HG03196 (cell line): ENCODE measurements around the gene MMP24.

Source experiments
- ATAC-seq: cut with Tn5 transposase; IDR thresholded peaks from one replicate; pipeline ENCODE4 v1.9.1; 2021; ENCODE audit not compliant: unreplicated experiment

MMP24 gene

DNA sequence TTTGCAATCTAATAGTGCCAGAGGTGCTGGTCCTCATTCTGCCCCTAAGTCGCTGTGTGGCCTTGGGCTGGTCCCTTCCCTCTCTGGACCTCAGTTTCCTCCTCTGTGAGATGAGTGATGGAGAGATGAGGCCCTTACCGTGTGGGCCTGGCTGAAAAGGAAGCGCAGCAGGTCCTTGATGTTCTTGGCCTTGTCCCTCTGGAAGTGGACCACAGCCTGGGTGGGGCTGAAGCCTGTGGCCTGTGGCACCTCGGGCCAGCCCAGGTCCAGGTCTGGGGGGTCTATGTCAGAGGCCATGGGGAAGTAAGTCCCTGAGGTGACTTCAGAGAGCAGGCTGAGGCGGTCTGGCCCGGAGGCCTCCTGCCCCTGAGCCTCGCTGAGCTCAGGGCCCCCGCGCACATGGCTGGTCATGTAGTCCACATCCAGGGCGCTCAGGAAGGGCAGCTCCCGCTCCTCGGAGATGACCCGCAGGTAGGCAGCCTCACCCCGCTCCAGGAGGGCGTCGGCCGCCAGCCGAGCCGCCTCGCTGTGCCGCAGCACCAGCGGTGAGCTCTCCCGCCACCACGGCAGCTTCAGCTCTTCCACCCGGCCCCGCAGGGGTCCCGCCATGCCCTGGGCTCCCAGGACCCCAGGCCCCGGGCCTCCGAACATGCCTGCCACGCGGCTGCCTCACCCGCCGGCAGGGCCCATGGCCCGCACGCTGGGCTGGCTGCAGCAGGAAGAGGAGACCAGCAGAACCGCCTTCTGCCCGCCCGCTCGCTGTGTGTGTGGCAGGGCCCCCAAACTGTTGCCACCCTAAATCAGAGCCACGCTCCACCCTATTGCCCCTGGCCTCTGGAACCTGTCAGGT lies 65.4 kb downstream of the MMP24 start, which contains the start of gene FAM83C:
Gene FAM83C (minus strand): TSS at position 772 of the 850 bp plus-strand sequence. CDS start 121 bp downstream, at position 651.
- ATAC-seq, result no peak

DNA sequence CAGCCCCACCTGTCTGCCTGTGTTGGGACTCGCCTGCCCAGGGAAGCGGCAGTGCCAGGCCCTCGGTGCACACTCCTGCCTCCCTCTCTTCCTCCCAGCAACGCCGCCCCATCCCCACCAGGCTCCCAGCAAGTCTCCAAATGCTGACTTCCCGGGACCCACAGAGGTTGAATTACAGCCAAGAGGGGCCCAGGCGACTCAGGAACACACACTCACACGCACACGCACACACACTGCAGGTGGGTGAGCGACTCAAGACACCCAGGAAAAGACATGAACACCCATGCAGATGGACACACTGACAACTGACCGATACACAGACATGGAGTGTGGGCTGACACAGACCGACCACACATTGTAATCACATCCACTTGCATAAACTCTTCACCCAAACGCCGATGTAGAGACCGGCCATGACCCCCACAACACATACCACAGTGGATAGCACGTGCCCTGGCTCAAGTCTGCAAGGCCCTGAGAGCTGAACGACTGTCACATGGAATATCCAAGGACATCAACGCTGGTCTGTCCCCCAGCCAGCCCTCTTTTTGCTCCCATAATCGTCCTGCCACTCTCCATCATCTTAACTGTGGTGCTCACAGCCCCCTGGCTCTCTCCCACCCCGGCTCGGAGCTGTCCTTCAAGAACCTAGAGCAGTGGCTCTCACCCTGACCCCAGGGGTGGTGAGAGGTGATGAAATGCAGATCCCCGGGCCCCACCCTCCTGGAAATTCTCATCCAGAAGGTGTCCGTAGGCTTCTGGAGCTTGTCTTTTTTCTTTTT lies 66.2 kb downstream of the MMP24 start:
- ATAC-seq, result no peak

DNA sequence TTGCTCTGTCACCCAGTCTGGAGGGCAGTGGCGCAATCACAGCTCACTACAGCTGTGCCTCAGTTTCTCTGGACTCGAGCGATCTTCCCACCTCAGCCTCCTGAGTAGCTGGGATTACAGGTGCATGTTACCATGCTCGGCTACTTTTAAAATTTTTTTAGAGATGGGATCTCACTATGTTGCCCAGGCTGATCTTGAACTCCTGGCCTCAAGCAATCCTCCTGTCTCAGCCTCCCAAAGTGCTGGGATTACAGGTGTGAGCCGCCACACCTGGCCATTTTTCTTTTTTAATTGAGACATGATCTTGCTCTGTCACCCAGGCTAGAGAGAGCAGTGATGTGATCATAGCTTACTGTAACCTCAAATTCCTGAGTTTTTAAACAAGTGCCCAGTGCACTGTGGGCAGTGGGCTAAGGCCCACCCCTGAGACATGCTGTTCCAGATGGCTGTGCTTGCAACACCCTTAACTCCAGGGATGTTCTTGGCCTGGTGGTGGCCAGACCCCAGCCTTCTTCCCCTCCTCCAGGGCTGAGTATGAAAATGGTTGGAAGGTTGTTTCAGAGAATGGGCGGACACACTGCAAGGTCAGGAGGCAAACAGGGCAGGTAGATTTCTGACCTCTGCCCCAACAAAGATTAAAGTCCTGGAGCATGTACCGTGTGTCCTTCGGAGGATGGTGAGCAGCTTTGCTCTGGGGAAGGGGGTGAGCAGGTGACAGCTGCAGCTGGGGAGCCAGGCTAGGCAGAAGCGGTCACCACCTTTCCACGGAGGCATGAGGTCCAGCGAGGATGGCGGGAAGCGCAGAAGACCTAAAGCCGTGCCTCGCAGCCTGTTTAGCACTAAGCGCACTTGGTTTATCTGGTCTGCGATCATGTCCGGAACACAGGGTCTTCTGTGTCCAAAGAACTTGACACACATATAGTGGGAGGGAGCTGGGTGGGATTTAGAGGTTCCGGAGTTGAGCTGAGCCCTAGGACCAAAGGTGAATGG lies 67.1 kb downstream of the MMP24 start:
- ATAC-seq, result no peak

DNA sequence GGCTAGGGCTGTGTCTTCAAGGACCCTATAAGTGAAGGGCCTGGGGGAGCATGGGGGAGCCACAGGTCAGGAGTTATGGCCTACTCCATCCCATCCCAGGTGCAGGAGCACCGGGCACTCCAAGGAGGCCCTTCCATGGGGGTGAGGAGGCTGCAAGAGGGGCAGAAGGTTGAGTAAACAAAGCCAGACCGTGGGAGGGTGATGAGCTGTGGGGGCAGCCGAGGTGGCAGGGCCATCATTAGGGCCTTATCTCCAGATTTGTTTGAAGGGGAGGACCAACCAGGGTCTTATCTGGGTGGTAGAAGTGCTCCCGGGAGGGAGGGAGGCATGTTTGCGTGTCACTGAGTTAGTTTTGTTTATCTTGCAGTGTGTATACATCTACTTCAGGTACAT lies 67.8 kb downstream of the MMP24 start:
- no peak for ATAC-seq

DNA sequence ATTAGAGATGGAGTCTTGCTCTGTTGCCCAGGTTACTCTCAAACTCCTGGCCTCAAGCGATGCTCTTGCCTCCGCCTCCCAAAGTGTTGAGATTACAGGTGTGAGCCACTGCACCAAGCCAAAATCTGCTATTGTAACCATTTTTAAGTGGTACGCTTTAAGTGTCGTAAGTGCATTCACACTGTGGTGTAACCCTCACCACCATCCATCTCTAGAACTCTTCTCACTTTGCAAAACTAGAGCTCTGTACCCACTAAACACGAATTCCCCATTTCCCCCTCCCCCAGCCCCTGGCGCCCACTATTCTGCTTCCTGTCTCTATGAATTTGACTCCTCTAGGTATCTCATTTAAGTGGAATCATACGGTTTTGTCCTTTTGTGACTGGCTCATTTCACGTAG lies 68.6 kb downstream of the MMP24 start:
- ATAC-seq, result no peak

DNA sequence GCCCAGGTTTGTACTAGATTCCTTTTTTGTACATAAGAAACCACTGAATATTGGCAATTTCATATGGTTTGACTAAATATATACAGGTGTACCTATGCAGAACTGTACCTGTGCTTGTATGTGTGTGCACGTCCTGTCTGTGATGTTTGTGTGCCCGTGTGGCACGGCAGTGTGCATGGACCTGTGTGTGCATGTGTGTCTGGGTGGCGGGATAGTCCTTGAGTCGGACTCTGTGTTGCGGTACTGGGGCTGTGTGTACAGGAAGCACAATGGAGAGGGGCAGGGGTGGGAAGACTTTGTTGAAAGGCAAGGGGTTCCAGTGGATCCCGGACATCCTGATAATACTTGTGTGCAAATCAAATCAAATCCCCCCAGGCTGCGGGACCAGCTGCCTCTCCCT lies 69.2 kb downstream of the MMP24 start:
- ATAC-seq, result no peak

DNA sequence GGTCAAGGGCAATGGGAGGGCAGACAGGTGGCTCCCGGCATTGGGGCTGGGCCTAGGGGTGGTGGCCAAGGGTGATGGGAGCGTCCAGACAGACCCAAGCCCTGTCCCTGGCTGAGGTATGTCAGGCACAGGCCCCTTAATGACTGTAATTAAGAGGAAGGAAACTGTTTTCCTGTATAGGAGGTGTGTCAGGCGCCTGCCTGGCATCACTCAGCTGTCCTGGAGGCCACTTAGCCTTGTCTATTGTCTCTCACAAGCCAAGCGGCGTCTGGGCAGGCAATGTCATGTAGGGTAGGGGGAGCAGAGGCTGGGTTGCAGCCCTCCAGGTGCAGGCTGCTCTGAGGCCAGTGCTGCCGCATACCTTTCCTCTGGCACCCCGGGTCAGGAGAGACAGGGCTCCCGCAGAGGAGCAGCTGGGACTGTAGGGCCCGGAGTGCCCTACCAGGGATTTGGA lies 69.6 kb downstream of the MMP24 start:
- no peak for ATAC-seq

DNA sequence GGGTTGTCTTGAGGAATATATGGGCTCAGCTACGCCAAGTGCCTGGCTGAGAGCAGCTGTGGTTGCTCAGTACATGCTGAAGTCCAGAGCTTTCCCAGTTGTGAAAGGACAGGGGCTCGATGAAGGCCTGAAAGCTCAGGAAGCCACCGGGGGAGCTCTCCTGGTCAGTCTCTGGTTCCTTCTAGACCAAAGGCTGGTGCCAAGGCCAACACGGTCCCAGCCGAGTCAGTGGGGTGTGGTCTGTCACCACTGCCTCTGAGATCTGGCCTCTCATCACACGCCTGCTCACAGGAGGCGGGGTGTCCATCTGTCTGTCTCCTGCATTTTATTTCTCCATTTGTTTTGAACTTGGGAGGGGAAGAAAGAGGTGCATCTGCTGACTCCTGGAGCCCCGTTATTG lies 70.7 kb downstream of the MMP24 start:
- ATAC-seq, result no peak

DNA sequence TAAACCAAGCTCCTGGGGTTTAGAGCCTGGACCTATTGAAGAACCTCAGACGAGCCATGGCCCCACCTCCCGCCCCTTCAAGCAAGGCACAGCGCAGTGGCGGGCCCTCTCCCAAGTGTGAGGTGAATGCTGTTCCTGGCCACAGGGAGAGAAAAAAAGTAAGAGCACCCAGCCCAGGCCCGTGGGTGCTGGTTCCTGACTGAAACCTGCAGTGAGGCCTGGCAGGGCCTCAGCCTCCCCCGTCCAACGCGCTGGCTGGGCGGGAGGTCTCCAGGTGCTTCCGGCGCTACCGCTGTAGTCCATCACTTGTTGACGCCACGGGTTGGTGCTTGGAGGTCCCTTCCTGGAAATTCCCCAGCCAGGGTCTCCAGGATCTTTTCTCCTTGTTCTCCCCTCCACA lies 71.2 kb downstream of the MMP24 start:
- no peak for ATAC-seq

DNA sequence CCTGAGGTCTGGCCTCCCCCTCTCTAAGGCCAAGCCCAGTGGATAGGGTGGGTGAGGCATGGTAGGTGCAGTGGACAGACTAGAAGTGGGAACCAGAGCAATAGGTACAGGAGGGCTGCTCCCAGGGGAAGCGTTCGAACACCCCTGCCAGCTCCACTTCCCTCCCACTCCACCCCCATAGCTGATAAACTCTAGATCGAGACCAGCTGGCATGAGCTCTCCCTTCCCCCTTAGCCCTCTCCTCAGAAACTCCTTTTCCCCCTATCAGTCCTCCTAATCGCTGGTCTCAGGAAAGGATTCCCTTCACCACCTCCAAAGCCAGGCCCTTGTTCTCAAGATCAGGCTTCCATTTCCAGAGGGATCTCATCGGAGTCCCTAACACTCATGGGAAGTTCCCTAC lies 71.8 kb downstream of the MMP24 start:
- no peak for ATAC-seq

DNA sequence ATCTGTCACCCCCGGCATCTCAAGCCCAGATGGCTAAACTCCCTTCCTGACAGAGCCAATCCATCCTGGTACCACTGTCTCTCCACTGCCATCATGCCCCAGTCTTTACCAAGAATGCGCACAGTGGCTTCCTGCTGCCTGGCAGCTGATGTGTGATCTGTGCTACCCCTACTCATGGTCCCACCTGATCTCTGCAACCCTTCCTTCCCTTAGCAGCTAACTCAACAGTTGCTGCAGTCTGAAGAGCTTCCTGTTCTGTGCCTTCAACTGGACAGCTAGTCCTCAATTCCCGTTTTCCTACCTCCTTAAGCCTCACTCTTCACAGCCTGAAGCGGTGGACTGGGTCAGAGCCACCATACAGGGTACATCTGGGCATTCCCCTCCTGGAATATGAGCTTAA lies 73.3 kb downstream of the MMP24 start:
- no peak for ATAC-seq

DNA sequence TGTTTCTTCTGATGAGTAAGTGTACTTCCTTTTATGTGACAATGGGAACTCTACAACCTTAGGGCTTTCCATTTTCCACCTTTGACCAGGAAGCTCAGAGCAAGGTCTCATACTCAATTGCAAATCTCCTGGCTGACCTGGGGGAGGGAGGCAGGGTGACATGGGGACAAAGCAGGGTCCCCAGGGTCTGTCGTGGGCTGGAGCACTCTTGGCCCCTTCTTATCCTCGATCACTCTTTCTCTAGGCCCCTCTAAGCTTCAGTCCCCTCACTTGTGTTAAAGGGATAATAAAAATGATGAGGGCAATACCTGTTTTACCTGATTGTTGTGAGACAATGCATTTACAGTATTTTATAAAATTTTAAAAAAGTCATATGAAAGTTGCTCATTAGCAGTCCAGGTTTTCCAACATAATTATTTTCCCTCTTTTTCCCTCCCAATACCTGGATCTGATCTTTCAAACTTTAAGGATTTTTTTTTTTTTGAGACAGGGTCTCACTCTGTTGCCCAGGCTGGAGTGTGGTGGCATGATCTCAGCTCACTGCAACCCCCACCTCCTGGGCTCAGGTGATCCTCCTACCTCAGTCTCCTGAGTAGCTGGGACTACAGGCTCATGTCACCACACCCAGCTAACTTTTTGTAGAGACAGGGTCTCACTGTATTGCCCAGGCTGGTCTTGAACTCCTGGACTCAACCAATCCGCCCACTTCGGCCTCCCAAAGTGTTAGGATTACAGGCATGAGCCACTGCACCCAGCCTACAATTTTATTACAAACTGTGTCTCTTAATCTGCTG lies 74.2 kb downstream of the MMP24 start:
- no peak for ATAC-seq

DNA sequence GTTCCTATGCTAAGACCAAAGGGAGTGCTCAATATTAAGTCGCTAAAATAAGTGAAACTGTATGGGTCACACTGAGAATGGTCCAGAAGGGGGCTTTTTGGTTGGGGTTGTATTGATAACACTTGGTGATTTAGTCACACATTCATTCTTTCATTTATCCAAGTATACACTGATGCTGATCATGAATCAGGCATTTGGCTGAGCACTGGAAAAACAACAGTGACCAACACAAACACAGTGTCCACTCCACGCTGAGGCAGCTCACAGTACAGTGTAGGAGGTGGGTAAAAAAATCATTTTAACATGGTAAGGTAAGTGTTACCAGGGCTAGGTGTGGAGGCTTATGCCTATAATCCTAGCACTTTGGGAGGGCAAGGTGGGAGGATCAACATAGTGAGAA lies 74.9 kb downstream of the MMP24 start:
- no peak for ATAC-seq

DNA sequence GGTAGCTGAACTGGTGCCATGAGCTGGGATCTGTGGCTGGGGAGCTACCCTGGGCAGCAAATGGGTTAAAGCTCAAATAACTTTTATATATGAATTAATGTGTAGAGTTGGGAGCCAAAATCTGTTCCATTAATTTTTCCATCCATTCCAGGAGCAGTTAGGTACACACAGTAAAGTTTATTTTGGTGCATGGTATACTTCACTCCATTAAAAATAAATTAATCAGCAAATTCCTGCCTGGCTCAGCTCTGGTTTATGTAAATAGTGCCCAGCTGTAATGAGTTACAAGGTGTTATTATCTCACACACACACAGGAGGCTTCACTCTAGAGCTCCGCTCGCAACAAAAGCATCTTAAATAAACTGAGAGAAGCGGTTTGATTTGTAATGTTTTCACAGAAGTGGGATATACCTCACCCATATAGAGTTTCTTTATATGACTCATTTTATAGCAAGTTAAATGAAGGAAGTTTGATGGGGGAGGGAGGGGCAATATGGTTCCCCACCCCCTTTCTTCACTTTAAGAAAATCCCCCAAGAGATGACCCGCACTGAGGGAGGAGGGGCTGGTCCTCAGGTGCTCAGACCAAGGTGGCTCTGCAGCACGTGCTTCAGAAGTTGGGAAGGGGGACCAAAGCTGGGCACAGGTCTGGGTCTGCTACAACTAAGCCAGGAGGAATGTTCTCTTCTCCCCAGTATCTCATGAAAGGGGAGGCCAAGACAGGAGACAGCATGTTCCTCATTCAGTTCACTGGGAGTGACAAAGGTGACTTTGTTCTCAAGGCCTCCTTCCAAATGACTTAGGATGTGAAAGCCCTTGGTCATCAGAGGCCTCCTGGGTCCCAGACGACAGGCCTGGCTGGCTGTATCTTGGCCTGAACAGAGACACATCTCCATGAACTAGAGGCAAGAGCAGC lies 76.2 kb downstream of the MMP24 start:
- no peak for ATAC-seq

DNA sequence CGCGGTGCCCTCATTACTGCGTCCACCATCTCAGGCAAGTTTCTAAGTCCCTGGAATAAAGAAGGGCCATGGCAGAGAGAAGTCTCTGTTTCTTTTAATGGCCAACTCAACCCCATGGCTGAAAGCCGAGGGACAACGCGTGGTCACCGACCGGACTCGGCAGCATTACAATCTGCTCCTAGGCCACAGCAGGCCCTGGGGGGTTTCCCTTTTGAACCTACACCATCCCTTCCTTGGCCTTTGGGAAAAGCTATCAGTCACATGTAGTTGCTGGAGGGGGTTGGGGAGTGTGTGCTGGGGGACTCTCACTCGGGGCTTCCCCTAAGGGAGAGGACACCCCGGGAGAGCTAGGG lies 76.9 kb downstream of the MMP24 start:
- ATAC-seq, result no peak

DNA sequence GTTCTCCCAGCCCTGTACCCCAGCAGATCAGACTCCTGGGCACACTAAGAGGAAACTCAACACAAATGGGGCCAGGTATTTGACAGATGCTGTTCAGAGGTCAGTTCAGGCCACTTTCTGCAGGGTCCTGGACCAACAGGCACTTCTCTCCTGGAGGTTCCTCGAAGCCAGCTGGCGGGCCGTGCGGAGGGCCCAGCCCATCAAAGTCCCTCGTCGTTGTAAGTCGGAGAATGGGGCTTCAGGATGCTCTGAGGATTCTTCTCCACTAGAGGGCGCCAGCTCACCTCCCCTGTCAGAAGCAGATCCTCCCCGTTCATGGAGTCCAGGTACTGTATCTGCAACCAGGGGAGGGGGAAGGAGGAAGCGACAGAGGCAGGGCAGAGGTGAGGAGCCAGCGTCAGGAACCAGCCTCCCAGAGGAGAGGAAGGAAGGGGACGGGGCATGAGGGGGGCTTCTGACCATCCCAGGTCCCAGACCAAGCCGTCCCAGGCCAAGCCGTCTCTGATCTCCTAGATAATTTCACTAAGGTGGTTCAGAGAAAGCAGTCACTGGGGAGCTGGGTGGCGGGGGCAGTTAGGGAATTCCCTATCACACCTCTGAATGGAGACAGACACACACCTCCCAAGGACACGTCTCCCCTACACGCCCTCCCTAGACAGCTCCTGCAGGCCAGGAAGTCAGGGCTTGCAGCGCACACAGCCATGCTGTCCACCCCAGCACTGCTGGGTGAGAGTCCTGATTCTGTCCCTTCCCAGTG lies 77.4 kb downstream of the MMP24 start:
- no peak for ATAC-seq

DNA sequence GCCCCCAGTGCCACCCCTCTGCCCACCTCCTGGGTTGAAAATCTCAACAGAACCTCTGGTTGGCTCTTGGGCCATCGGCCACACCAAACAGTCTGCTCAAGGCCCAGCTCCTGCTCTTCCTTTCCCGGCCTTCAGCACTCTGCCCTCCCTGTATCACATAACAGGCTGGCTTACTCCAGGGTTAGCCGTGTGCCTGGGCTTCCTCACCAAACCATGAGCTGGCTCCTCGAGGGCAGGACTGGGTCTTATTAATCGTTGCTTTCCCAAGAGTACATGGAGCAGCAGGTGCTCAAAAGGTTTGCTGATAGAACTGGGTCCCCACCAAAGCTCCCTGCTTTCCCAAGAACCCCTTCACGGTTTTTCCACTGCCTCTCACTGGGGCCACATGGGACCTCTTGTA lies 78.5 kb downstream of the MMP24 start:
- ATAC-seq, result no peak
